K562 (cell line): ENCODE results near the gene SLC19A3.

Experiments used
- FOXM1 ChIP-seq, 2 experiments: fragments of 450-650 bp in 1 of 2; sonication (generic) in 1 of 2; formaldehyde crosslinking in 1 of 2; IDR thresholded peaks; 2 replicates each; pipeline versions ENCODE4 v1.6.1 to v1.9.0; 2017 to 2022; ENCODE audit warnings: low read depth in 2 of 2, mild to moderate bottlenecking in 2 of 2, missing genetic modification reagents in 1 of 2, moderate library complexity in 1 of 2
- MTF1 ChIP-seq: fragments of 250-450 bp; sonication (Bioruptor Pico); IDR thresholded peaks from 2 replicates; pipeline ENCODE4 v1.9.0; 2021; ENCODE audit warnings: moderate library complexity, mild to moderate bottlenecking, inconsistent platforms, borderline replicate concordance
- SP1 ChIP-seq: sonication (generic); formaldehyde crosslinking; IDR thresholded peaks from 2 replicates; pipeline ENCODE4 v1.8.1; 2022; ENCODE audit warnings: mild to moderate bottlenecking, missing genetic modification reagents
- U2AF1 ChIP-seq: fragments of 200-400 bp; formaldehyde crosslinking; optimal IDR thresholded peaks from 2 replicates; pipeline ENCODE3; 2017; ENCODE audit warnings: mild to moderate bottlenecking, low read depth, low read length, moderate library complexity
- YY1 ChIP-seq, 3 experiments: IDR thresholded peaks; 2 replicates each; pipeline ENCODE4 v1.6.1; 2011; ENCODE audit warnings: low read length in 2 of 3, mild to moderate bottlenecking in 2 of 3, moderate library complexity in 2 of 3, borderline replicate concordance in 1 of 3, control low read depth in 1 of 3, low read depth in 1 of 3; ENCODE audit not compliant: insufficient read depth in 3 of 3, insufficient replicate concordance in 2 of 3, control insufficient read depth in 1 of 3, insufficient read length in 1 of 3; ENCODE audit errors: extremely low read depth in 1 of 3
- ZFPM2 ChIP-seq: fragments of 250-450 bp; sonication (Bioruptor Pico); IDR thresholded peaks from 2 replicates; pipeline ENCODE4 v1.5.1; 2022; ENCODE audit warnings: mild to moderate bottlenecking
- ZNF507 ChIP-seq: conservative IDR thresholded peaks from 2 replicates; pipeline ENCODE4 v1.6.1; 2017; ENCODE audit warnings: missing genetic modification characterization, missing compliant biosample characterization
- TF ChIP-seq, protein P1 (sequence below): fragments of 150-350 bp; IDR thresholded peaks from 2 replicates; pipeline ENCODE4 v1.6.1; 2014; ENCODE audit warnings: low read depth, mild to moderate bottlenecking, low read length, borderline replicate concordance

DNA sequence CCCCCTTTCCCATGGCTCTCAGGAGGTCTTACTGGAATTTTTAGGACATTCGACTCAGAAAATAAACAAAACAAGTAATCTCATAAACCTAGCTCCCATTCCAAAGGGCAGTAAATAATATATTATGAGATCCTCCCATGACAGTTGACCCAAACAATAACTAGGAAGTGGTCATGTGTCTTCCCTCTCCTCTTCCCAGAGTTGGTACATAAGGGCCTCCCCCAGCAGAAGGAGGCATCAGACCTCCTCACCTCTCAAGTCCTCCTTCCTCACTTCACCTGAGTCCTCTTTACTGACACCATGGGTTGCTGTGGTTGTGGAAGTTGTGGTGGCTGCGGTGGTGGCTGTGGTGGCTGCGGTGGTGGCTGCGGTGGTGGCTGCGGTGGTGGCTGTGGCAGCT lies 10.2 kb upstream of the SLC19A3 start, which contains the start of gene SCYGR7:
- TF ChIP-seq, protein P1, sequence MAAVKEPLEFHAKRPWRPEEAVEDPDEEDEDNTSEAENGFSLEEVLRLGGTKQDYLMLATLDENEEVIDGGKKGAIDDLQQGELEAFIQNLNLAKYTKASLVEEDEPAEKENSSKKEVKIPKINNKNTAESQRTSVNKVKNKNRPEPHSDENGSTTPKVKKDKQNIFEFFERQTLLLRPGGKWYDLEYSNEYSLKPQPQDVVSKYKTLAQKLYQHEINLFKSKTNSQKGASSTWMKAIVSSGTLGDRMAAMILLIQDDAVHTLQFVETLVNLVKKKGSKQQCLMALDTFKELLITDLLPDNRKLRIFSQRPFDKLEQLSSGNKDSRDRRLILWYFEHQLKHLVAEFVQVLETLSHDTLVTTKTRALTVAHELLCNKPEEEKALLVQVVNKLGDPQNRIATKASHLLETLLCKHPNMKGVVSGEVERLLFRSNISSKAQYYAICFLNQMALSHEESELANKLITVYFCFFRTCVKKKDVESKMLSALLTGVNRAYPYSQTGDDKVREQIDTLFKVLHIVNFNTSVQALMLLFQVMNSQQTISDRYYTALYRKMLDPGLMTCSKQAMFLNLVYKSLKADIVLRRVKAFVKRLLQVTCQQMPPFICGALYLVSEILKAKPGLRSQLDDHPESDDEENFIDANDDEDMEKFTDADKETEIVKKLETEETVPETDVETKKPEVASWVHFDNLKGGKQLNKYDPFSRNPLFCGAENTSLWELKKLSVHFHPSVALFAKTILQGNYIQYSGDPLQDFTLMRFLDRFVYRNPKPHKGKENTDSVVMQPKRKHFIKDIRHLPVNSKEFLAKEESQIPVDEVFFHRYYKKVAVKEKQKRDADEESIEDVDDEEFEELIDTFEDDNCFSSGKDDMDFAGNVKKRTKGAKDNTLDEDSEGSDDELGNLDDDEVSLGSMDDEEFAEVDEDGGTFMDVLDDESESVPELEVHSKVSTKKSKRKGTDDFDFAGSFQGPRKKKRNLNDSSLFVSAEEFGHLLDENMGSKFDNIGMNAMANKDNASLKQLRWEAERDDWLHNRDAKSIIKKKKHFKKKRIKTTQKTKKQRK, result no peak
- no peak for TF ChIP-seq MTF1 (CRISPR knock-in tag)
- no peak for TF ChIP-seq ZNF507 (tag)
- no peak for TF ChIP-seq FOXM1 (IDR thresholded peaks at IDR 0.05; ENCODE audit: low read depth)
- no peak for TF ChIP-seq FOXM1 (CRISPR knock-in tag; IDR thresholded peaks at IDR 0.05; ENCODE audit: low read depth)
- TF ChIP-seq ZFPM2, result no peak
- TF ChIP-seq SP1, result no peak
- TF ChIP-seq YY1 (IDR thresholded peaks at IDR 0.05; ENCODE audit: borderline replicate concordance in 1 of 3, control insufficient read depth in 1 of 3, extremely low read depth in 1 of 3, insufficient read depth in 3 of 3, insufficient read length in 1 of 3, insufficient replicate concordance in 2 of 3, low read depth in 1 of 3, low read length in 2 of 3), result no peak
- no peak for TF ChIP-seq U2AF1
